ENCODE data around the gene TLX3.

GRCh38 chr5:171263181-171263580, 45.9 kb upstream of the TLX3 start:
- no peak for TF ChIP-seq CTCF (IDR thresholded peaks at IDR 0.05)
- no peak for TF ChIP-seq POLR2A (IDR thresholded peaks at IDR 0.05; ENCODE audit: low read depth)
- TF ChIP-seq POLR2AphosphoS5 (IDR thresholded peaks at IDR 0.05), result no peak
- no peak for TF ChIP-seq EP300 (IDR thresholded peaks at IDR 0.05)

Data from esophagus muscularis mucosa (tissue), 4 donors.